Bone marrow (tissue), 2 donors: ENCODE measurements around the gene PIPOX.

Experiments
- DNase-seq, 2 donors: peaks; one replicate each; lab custom pipeline; 2025; lab: John Stamatoyannopoulos, UW

The PIPOX gene

DNA sequence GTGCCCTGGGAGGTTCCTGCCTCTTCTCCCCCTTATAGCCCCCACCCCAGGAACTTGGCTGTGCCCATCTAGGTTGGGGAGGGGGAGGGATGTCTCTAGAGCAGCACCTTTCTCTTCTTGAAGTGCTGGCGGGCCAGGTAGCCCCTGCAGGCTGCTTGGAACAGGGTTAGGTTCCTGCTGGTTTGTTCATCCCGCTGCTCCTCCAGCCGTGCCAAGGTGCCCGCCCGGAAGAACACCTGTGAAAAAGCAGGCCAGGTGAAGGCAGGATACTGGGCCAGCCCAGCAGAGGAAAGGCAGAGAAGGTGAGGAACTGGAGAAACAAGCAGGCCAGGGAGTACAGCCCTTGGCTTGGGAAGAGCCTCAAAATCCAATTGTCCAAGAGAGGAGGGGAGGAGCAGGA lies 56.6 kb downstream of the PIPOX start:
- no peak for DNase-seq

DNA sequence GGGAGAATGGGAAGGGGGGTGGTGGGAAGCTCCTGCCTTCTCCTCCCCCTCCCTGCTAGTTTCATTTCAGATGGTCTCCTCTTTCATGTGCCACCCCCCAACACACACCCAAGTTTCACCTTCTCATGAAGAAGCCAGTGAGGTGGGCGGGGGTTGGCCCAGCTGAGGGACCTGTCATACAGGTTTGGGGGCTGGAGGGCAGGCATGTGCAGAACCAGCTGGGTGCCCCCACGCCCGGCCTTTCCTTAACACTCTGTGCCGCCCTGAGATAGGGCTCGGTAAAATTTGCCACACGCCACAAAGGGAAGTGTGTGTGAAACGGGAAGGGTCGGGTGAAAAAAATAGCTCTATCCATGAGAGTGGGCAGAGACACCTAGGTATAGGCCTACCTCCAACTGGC lies 57.4 kb downstream of the PIPOX start:
- no peak for DNase-seq

DNA sequence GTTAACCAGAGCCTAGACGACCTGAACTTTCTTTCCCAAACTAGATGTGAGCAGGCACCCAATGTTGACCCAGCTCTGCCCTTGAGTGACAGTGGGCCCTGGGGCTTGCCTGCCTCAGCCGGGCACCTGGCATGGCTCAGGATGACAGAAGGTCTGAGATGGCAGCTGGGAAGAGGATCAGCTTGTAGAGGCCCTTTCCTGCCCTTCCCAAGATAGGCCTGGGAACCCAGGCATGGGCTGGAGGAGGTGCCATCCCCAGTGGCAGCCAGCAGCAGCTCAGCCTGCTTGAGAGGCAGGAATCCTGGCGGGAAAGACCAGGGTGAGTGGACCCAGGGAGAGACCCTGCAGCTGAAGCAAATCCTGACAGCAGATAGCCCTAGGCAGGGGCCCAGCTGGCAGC lies 59.1 kb downstream of the PIPOX start:
- no peak for DNase-seq

DNA sequence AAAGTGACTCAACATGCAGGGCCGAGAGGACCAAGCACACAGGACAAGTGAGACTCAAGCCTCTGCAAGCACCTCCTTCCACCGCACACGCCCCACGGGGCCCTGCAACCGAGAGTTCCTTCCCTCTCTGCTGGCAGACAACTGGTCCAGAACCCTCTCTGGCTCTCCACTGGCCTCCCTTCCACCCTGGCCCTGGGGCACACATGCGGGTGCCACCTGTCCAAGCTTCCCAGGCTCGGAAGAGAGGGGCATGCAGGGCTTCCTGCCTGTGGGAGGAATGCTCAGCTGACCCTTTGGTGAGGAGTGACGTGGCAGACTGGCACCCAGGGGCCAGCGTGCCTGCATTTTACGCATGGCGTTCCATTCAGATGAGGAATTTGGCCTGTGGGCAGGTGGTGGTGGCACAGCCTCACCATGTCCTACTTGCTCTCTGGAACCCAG lies 59.8 kb downstream of the PIPOX start:
- no peak for DNase-seq

DNA sequence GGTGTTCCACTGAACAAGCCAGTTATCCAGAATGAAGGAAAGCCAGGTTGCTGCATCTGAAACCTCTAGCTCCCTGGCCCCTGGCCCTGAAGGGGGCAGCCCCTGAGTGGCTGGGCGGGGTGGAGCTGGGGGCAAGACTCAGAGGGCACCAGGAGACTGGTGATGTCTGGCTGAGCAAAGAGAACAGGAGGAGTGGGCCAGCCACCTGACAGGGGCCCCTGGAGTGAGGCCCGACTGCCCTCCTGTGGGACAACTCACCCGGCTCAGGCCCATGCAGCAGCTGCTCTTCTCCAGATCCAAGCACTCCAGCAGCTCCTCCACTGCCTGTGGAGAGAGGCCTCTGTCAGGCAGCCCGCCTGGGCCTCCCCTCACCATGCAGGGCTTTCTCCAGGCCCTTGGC lies 60.4 kb downstream of the PIPOX start:
- no peak for DNase-seq
